GM12878 (cell line): Measurements from ENCODE around the gene PPP1R3E. TPM values are rescaled to one million over a fixed set of nuclear protein-coding genes. Genes with fewer than 3 reads are reported as not detected.

Source experiments
- ATAC-seq: fragments of 200-7000 bp; cut with Tn5 transposase; 3 replicates; pipeline ENCODE4 v1.9.1; 2020; ENCODE audit warnings: mild to moderate bottlenecking, moderate library complexity
- Bru-seq: library from RNA; stranded (reverse); fragments of 400-500 nt; gene quantifications from one replicate; lab custom pipeline; 2021; lab: Mats Ljungman, UMichigan
- BruChase-seq, 2 experiments: library from RNA; stranded (reverse); fragments of 400-500 nt; gene quantifications; one replicate each; lab custom pipeline; 2021; lab: Mats Ljungman, UMichigan
- BruUV-seq: library from RNA; stranded (reverse); fragments of 400-500 nt; replicated peaks from 2 replicates; lab custom pipeline; 2021; lab: Mats Ljungman, UMichigan
- CTCF ChIA-PET: fragments of 300-600 bp; sonication (Branson Sonifier 250); formaldehyde crosslinking; extraction: SDS; loops from one replicate; lab custom pipeline; 2021; ENCODE audit warnings: inconsistent platforms; lab: Yijun Ruan, JAX
- POLR2A ChIA-PET: fragments of 350-600 bp; formaldehyde crosslinking; extraction: SDS; loops from one replicate; lab custom pipeline; 2021; ENCODE audit warnings: inconsistent platforms; lab: Charles Lee
- RAD21 ChIA-PET: fragments of 300-600 bp; sonication (Branson Sonifier 250); formaldehyde crosslinking; loops from one replicate; lab custom pipeline; 2023; ENCODE audit warnings: antibody characterized with exemption; ENCODE audit not compliant: unreplicated experiment; lab: Charles Lee
- SMC1A ChIA-PET: fragments of 300-600 bp; sonication (Branson Sonifier 250); formaldehyde crosslinking; loops from one replicate; lab custom pipeline; 2023; ENCODE audit not compliant: unreplicated experiment, uncharacterized antibody; lab: Charles Lee
- DNase-seq: peaks from one replicate; pipeline ENCODE4 v3.0.0-alpha.2; 2011; ENCODE audit warnings: low read depth, low spot score
- FAIRE-seq: peaks from 3 replicates; lab custom pipeline; 2011; peaks lifted over from hg19 to GRCh38; lab: Jason Lieb, UNC
- H2AFZ ChIP-seq: 2 replicates; pipeline ENCODE4 v1.6.0; 2011; ENCODE audit warnings: low read depth, low read length, control low read depth; ENCODE audit not compliant: control insufficient read depth
- H3K27ac ChIP-seq: 2 replicates; pipeline ENCODE4 v1.5.1; 2011; ENCODE audit warnings: control low read depth; ENCODE audit not compliant: control insufficient read depth, insufficient read depth
- H3K27me3 ChIP-seq, 2 experiments: replicated peaks in 1 of 2; 2 replicates each; pipeline versions ENCODE4 v1.6.0 to v1.6.1; 2011; ENCODE audit warnings: low read length in 1 of 2; ENCODE audit not compliant: control insufficient read depth in 2 of 2, insufficient read depth in 2 of 2
- H3K36me3 ChIP-seq, 2 experiments: 2 replicates each; pipeline ENCODE4 v1.5.1; 2011; ENCODE audit warnings: low read length in 1 of 2; ENCODE audit not compliant: control insufficient read depth in 2 of 2, insufficient read depth in 2 of 2
- H3K4me1 ChIP-seq: 2 replicates; pipeline ENCODE4 v1.6.1; 2011; ENCODE audit warnings: mild to moderate bottlenecking, low read length, moderate library complexity, mixed read lengths; ENCODE audit not compliant: control insufficient read depth, insufficient read depth
- H3K4me2 ChIP-seq: 2 replicates; pipeline ENCODE4 v1.6.0; 2011; ENCODE audit warnings: control low read depth; ENCODE audit not compliant: control insufficient read depth, insufficient read depth
- H3K4me3 ChIP-seq: fragments of 200-600 bp; sonication (generic); 2 replicates; pipeline ENCODE4 v1.5.1; 2016
- H3K79me2 ChIP-seq: 2 replicates; pipeline ENCODE4 v1.6.0; 2011; ENCODE audit warnings: low read length; ENCODE audit not compliant: control insufficient read depth, insufficient read depth
- H3K9ac ChIP-seq: 2 replicates; pipeline ENCODE4 v1.8.0; 2011; ENCODE audit warnings: low read length, control low read depth, mixed read lengths; ENCODE audit not compliant: control insufficient read depth, insufficient read depth
- H3K9me3 ChIP-seq: replicated peaks from 3 replicates; pipeline ENCODE4 v1.5.1; 2011; ENCODE audit warnings: mild to moderate bottlenecking, low read length; ENCODE audit not compliant: control insufficient read depth, insufficient read depth
- H4K20me1 ChIP-seq: 2 replicates; pipeline ENCODE4 v1.6.0; 2011; ENCODE audit not compliant: control insufficient read depth, insufficient read depth
- BHLHE40 ChIP-seq, 2 experiments: fragments of 450-650 bp in 1 of 2; IDR thresholded peaks; 2 replicates each; pipeline ENCODE4 v1.6.1; 2011 to 2017; ENCODE audit warnings: low read depth in 2 of 2, borderline replicate concordance in 1 of 2, improper control_type of control experiment in 1 of 2, low read length in 1 of 2, mild to moderate bottlenecking in 1 of 2
- CHD2 ChIP-seq: IDR thresholded peaks from 2 replicates; pipeline ENCODE4 v1.6.1; 2011; ENCODE audit warnings: low read depth, low read length, improper control_type of control experiment, borderline replicate concordance
- HDAC6 ChIP-seq: fragments of 200-600 bp; sonication (generic); IDR thresholded peaks from one replicate; pipeline ENCODE4 v1.8.0; 2017; ENCODE audit warnings: antibody characterized with exemption; ENCODE audit not compliant: unreplicated experiment
- MEF2A ChIP-seq: IDR thresholded peaks from 2 replicates; pipeline ENCODE4 v1.6.1; 2011; ENCODE audit warnings: low read depth, mild to moderate bottlenecking, low read length, moderate library complexity; ENCODE audit not compliant: insufficient read depth
- RB1 ChIP-seq: fragments of 450-650 bp; formaldehyde crosslinking; IDR thresholded peaks from 2 replicates; pipeline ENCODE4 v1.6.1; 2017; ENCODE audit warnings: mild to moderate bottlenecking, borderline replicate concordance
- WGBS: methylation state at CpG from one replicate; pipeline ENCODE4 v1.1.6; 2016; ENCODE audit warnings: low lambda C conversion rate; ENCODE audit not compliant: insufficient replicate concordance, insufficient coverage; ENCODE audit errors: missing lambda C conversion rate; 5-methylcytosine and 5-hydroxymethylcytosine counted together
- in situ Hi-C: fragments of 300-500 bp; cut with MboI; formaldehyde crosslinking; loops from 9 replicates; pipeline ENCODE4 v1.14.3; 2018; ENCODE audit warnings: mixed read lengths
- intact Hi-C: fragments of 100-400 bp; cut with micrococcal nuclease; formaldehyde crosslinking; loops from one replicate; pipeline ENCODE4 v1.14.2; 2022; ENCODE audit not compliant: unreplicated experiment
- long read RNA-seq, 2 experiments: library from polyadenylated mRNA; unstranded; transcript quantifications; one replicate each; pipeline ENCODE4 v2.0.0, GENCODE V29; 2019 to 2020
- polyA minus RNA-seq, 3 experiments: library from RNA; depleted of rRNA, polyadenylated mRNA; stranded (reverse); fragments of >200 nt; gene quantifications; 2 replicates each; pipeline ENCODE4 v1.2.3, GENCODE V29; 2011
- polyA plus RNA-seq, 11 experiments: library from polyadenylated mRNA; depleted of rRNA in 4 of 11; unstranded in 6 of 11; stranded (reverse) in 5 of 11; fragments of >200 nt; fragmentation: Nextera tagmentation in 4 of 11; fragmentation: Illumina TruSeq in 1 of 11; extraction: Ambion mirVana in 4 of 11; extraction: Trizol in 1 of 11; gene quantifications; 1 replicate in 1 of 11; 2 replicates in 10 of 11; pipeline versions ENCODE4 v1.2.1 to v1.2.3, GENCODE V29; 2011 to 2016; ENCODE audit warnings: inconsistent platforms in 2 of 11, missing spikeins in 2 of 11, low read depth in 1 of 11
- total RNA-seq, 4 experiments: library from RNA; depleted of rRNA in 3 of 4; stranded (reverse); fragments of >200 nt in 3 of 4; fragmentation: Illumina TruSeq in 1 of 4; extraction: Trizol in 1 of 4; gene quantifications; 2 replicates each; pipeline versions ENCODE4 v1.2.1 to v1.2.3, GENCODE V29; 2013 to 2021
- TF ChIP-seq, protein P1 (sequence below): fragments of 450-650 bp; IDR thresholded peaks from 2 replicates; pipeline ENCODE4 v1.6.1; 2017; ENCODE audit warnings: antibody characterized with exemption, mild to moderate bottlenecking, moderate library complexity
- TF ChIP-seq, protein P2 (sequence below): IDR thresholded peaks from 2 replicates; pipeline ENCODE4 v1.6.1; 2011; ENCODE audit warnings: mild to moderate bottlenecking, low read depth, low read length, moderate library complexity; ENCODE audit not compliant: insufficient replicate concordance
- TF ChIP-seq, protein P3 (sequence below): fragments of 450-650 bp; IDR thresholded peaks from 2 replicates; pipeline ENCODE4 v1.6.1; 2016; ENCODE audit warnings: mild to moderate bottlenecking

The PPP1R3E gene, protein sequence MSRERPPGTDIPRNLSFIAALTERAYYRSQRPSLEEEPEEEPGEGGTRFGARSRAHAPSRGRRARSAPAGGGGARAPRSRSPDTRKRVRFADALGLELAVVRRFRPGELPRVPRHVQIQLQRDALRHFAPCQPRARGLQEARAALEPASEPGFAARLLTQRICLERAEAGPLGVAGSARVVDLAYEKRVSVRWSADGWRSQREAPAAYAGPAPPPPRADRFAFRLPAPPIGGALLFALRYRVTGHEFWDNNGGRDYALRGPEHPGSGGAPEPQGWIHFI
- total RNA-seq (2013; cell fraction: nucleolus; rRNA removed) = 79.3 and 88.0 TPM in 2 replicates
- total RNA-seq (2014; rRNA removed) (6.3 and 6.6 TPM in 2 replicates), total RNA-seq (2014; rRNA removed; fragmentation: Illumina TruSeq; extraction: Trizol) (7.6 and 9.7 TPM in 2 replicates), total RNA-seq (2021) (8.6 and 11.7 TPM in 2 replicates), polyA plus RNA-seq (2011; rRNA removed) (26.4 and 32.7 TPM in 2 replicates), polyA plus RNA-seq (2014; fragmentation: Illumina TruSeq; extraction: Trizol) (13.7 and 18.7 TPM in 2 replicates), polyA plus RNA-seq (2014; fragmentation: Nextera tagmentation; extraction: Ambion mirVana) (1 to 10 TPM; 4.7 to 4.8 TPM), polyA plus RNA-seq (2014; rRNA removed) (9.3 and 13.7 TPM in 2 replicates), polyA plus RNA-seq (2016; fragmentation: Nextera tagmentation; extraction: Ambion mirVana) (1 to 10 TPM; 4.6 to 6.1 TPM), polyA minus RNA-seq (2011; rRNA and poly(A)+ RNA removed) (19.9 and 26.3 TPM in 2 replicates), Bru-seq, nascent RNA (percentile 87 among the genes with signal in this experiment), BruChase-seq, experiment 1, labeled RNA remaining after a 6-hour chase (percentile 65 among the genes with signal in this experiment), BruChase-seq, experiment 2, labeled RNA remaining after a 2-hour chase (percentile 66 among the genes with signal in this experiment)
- 11.1 TPM for polyA plus RNA-seq (2011; ENCODE audit: low read depth)
- 20.7 and 26.7 TPM in 2 replicates for polyA plus RNA-seq (2011; cell fraction: cytosol; rRNA removed)
- 72.6 and 113 TPM in 2 replicates for polyA plus RNA-seq (2011; cell fraction: nucleus; rRNA removed)
- 10.9 and 17.0 TPM in 2 replicates for polyA plus RNA-seq (2012)
- 4.0 and 5.3 TPM in 2 replicates for polyA minus RNA-seq (2011; cell fraction: cytosol; rRNA and poly(A)+ RNA removed)
- polyA minus RNA-seq (2011; cell fraction: nucleus; rRNA and poly(A)+ RNA removed) = 25.1 and 34.8 TPM in 2 replicates
- long read RNA-seq, experiment 1, partial matches to known transcripts = 0 of 1 reads
- long read RNA-seq, experiment 1, other reads (novel, unspliced or antisense) = 1 of 1 reads
- long read RNA-seq, experiment 2, partial matches to known transcripts = 2 of 2 reads
- long read RNA-seq, experiment 2, other reads (novel, unspliced or antisense) = 0 of 2 reads

DNA sequence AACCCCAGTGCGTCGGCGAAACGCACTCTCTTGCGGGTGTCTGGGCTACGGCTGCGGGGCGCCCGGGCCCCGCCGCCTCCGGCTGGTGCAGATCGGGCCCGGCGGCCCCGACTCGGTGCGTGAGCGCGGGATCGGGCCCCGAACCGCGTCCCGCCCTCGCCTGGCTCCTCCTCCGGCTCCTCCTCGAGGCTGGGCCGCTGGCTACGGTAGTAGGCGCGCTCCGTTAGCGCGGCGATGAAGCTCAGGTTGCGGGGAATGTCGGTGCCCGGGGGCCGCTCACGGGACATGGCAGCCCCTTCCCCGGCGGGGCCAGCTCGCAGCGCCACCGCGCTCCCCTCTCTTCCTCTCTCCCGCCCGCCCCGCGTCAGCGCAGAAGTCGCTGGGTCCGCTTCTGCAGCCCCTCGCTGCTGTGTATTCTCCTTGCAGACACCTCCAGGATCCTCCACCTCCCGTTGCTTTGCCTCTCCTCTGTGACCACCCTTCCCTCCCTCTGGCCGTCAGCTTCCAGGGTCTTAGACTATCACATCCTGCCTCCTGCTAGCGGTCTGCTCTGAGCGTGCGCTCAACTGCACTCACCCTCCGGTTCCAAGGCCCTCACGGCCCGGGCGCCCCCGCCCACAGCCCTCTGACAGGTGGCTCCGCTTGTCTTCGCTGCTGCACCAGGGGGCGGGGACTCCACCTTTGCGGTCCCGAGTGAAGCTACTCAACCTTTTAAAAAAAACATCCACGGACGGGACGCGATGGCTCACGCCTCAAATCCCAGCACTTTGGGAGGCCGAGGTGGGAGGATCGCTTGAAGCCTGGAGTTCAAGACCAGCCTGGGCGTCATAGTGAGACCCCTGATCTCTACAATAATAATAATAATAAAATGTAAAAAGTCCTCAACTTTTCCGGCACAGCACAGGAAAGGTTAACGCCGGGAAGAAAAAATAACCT, at the start of gene PPP1R3E:
Gene PPP1R3E (minus strand): TSS at position 570 of the 936 bp plus-strand sequence. CDS start 283 bp downstream, at position 287.
- Histone ChIP-seq H3K27ac (peak within 1 kb of the TSS; percentile 84), H3K36me3 (no peaks in the 10 kb centered on the region), H3K4me3 (peak within 1 kb of the TSS; percentile 67), H2AFZ (peak within 1 kb of the TSS; percentile 92), H3K4me2 (peak within 1 kb of the TSS; percentile 73), H3K79me2 (peaks cover 23% of the 10 kb centered on the region), H3K27me3 (no peaks in the 10 kb centered on the region), H3K9ac (peak within 1 kb of the TSS; percentile 78), H3K9me3 (no peaks in the 10 kb centered on the region), H3K4me1 (peaks cover 14% of the 10 kb centered on the region), H4K20me1 (no peaks in the 10 kb centered on the region)
- POLR2A ChIA-PET = interaction anchor here (0.6 to 5.7 kb wide), 5 partner anchors 14 to 208 kb away, joined by 3 to 98 read pairs (median 4); partner anchors contain the start of genes ACIN1, C14orf119, HOMEZ and PABPN1
- DNase-seq (no peak), ATAC-seq (peak; percentile 60), FAIRE-seq (peak; percentile 59)
- intact Hi-C loops (no loop called here), in situ Hi-C loops (loop anchor here (10.0 to 25.0 kb wide), 2 partner anchors 810 to 1132 kb away; partner anchors contain the start of genes DCAF11 and NRL)
- RAD21 ChIA-PET = interaction anchor here (0.8 to 8.7 kb wide), 3 partner anchors 17 to 208 kb away, joined by 4 to 103 read pairs (median 21); partner anchors contain the start of genes ACIN1, C14orf119, HOMEZ and PABPN1
- SMC1A ChIA-PET = interaction anchor here (0.8 to 7.1 kb wide), 5 partner anchors 10 to 226 kb away, joined by 3 to 48 read pairs (median 3); partner anchors contain the start of genes ACIN1, C14orf119, HOMEZ and PABPN1
- BruUV-seq = no TSS peak
- CTCF ChIA-PET = interaction anchor here (0.7 to 5.8 kb wide), 15 partner anchors 8 to 234 kb away, joined by 3 to 77 read pairs (median 4); partner anchors contain the start of genes HOMEZ and PABPN1
- WGBS = under 1% methylated on average over 74 of the region's 81 CpGs
- TF ChIP-seq MEF2A = 0 out of 2 replicates have a peak, but pooled peaks have one; percentile 8
- TF ChIP-seq, protein P1, sequence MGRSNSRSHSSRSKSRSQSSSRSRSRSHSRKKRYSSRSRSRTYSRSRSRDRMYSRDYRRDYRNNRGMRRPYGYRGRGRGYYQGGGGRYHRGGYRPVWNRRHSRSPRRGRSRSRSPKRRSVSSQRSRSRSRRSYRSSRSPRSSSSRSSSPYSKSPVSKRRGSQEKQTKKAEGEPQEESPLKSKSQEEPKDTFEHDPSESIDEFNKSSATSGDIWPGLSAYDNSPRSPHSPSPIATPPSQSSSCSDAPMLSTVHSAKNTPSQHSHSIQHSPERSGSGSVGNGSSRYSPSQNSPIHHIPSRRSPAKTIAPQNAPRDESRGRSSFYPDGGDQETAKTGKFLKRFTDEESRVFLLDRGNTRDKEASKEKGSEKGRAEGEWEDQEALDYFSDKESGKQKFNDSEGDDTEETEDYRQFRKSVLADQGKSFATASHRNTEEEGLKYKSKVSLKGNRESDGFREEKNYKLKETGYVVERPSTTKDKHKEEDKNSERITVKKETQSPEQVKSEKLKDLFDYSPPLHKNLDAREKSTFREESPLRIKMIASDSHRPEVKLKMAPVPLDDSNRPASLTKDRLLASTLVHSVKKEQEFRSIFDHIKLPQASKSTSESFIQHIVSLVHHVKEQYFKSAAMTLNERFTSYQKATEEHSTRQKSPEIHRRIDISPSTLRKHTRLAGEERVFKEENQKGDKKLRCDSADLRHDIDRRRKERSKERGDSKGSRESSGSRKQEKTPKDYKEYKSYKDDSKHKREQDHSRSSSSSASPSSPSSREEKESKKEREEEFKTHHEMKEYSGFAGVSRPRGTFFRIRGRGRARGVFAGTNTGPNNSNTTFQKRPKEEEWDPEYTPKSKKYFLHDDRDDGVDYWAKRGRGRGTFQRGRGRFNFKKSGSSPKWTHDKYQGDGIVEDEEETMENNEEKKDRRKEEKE = no peak
- TF ChIP-seq BHLHE40 (IDR thresholded peaks at IDR 0.05; ENCODE audit: borderline replicate concordance in 1 of 2, low read depth in 2 of 2, low read length in 1 of 2) = peak in 1 of 2 experiments; percentile 70; a peak in 1 of 4 replicates
- TF ChIP-seq CHD2 = no peak; the same call in 1 of the 2 replicates
- TF ChIP-seq, protein P2, sequence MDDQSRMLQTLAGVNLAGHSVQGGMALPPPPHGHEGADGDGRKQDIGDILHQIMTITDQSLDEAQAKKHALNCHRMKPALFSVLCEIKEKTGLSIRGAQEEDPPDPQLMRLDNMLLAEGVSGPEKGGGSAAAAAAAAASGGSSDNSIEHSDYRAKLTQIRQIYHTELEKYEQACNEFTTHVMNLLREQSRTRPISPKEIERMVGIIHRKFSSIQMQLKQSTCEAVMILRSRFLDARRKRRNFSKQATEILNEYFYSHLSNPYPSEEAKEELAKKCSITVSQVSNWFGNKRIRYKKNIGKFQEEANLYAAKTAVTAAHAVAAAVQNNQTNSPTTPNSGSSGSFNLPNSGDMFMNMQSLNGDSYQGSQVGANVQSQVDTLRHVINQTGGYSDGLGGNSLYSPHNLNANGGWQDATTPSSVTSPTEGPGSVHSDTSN = peak; percentile 29
- no peak; the same call in 1 of the 2 replicates for TF ChIP-seq RB1
- TF ChIP-seq, protein P3, sequence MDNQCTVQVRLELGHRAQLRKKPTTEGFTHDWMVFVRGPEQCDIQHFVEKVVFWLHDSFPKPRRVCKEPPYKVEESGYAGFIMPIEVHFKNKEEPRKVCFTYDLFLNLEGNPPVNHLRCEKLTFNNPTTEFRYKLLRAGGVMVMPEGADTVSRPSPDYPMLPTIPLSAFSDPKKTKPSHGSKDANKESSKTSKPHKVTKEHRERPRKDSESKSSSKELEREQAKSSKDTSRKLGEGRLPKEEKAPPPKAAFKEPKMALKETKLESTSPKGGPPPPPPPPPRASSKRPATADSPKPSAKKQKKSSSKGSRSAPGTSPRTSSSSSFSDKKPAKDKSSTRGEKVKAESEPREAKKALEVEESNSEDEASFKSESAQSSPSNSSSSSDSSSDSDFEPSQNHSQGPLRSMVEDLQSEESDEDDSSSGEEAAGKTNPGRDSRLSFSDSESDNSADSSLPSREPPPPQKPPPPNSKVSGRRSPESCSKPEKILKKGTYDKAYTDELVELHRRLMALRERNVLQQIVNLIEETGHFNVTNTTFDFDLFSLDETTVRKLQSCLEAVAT = 0 out of 2 replicates have a peak, but pooled peaks have one; percentile 45
- no peak for TF ChIP-seq HDAC6
